H9 (cell line): ENCODE results near the gene NEMP1. TPM values are rescaled to one million over a fixed set of nuclear protein-coding genes. Genes with fewer than 3 reads are reported as not detected.

ENCODE experiments used
- DNase-seq: peaks from one replicate; pipeline ENCODE4 v3.0.0-alpha.2; 2017
- H2AFZ ChIP-seq: one replicate; pipeline ENCODE4 v1.6.1; 2013; ENCODE audit warnings: mild to moderate bottlenecking, low read length, control low read depth, moderate library complexity
- H2AK5ac ChIP-seq: 2 replicates; pipeline ENCODE4 v1.6.1; 2013; ENCODE audit warnings: low read length, control low read depth, mixed read lengths; ENCODE audit not compliant: insufficient read length
- H2BK120ac ChIP-seq: one replicate; pipeline ENCODE4 v1.6.1; 2013; ENCODE audit warnings: low read depth, mild to moderate bottlenecking, low read length, control low read depth, inconsistent platforms; ENCODE audit not compliant: poor library complexity, severe bottlenecking
- H2BK12ac ChIP-seq: 2 replicates; pipeline ENCODE4 v1.6.1; 2013; ENCODE audit warnings: low read length, control low read depth, mixed read lengths, low read depth; ENCODE audit not compliant: insufficient read length
- H2BK15ac ChIP-seq: 2 replicates; pipeline ENCODE4 v1.6.1; 2013; ENCODE audit warnings: low read depth, low read length, control low read depth
- H2BK20ac ChIP-seq: one replicate; pipeline ENCODE4 v1.6.1; 2013; ENCODE audit warnings: low read depth, mild to moderate bottlenecking, low read length, control low read depth, inconsistent platforms; ENCODE audit not compliant: poor library complexity, severe bottlenecking
- H2BK5ac ChIP-seq: 2 replicates; pipeline ENCODE4 v1.6.1; 2013; ENCODE audit warnings: low read length, control low read depth, mixed read lengths; ENCODE audit not compliant: insufficient read length
- H3K14ac ChIP-seq: 2 replicates; pipeline ENCODE4 v1.6.1; 2013; ENCODE audit warnings: low read length, control low read depth; ENCODE audit not compliant: insufficient read depth
- H3K18ac ChIP-seq: 2 replicates; pipeline ENCODE4 v1.6.1; 2013; ENCODE audit warnings: low read depth, mild to moderate bottlenecking, mixed read lengths, low read length, control low read depth; ENCODE audit not compliant: insufficient read length
- H3K23ac ChIP-seq: 2 replicates; pipeline ENCODE4 v1.6.1; 2013; ENCODE audit warnings: low read length, control low read depth, mixed read lengths, low read depth; ENCODE audit not compliant: insufficient read length
- H3K23me2 ChIP-seq: 2 replicates; pipeline ENCODE4 v1.6.1; 2013; ENCODE audit warnings: low read depth, mild to moderate bottlenecking, mixed read lengths, low read length, control low read depth; ENCODE audit not compliant: insufficient read length, poor library complexity, severe bottlenecking
- H3K27ac ChIP-seq: 2 replicates; pipeline ENCODE4 v1.5.1; 2013; ENCODE audit warnings: low read length, control low read depth, mixed read lengths, low read depth; ENCODE audit not compliant: insufficient read length
- H3K27me3 ChIP-seq: 2 replicates; pipeline ENCODE4 v1.6.1; 2013; ENCODE audit warnings: low read length, control low read depth, inconsistent platforms; ENCODE audit not compliant: insufficient read depth
- H3K4ac ChIP-seq: 2 replicates; pipeline ENCODE4 v1.6.1; 2013; ENCODE audit warnings: low read depth, mild to moderate bottlenecking, control low read depth, inconsistent platforms, low read length, moderate library complexity
- H3K4me1 ChIP-seq: 2 replicates; pipeline ENCODE4 v1.6.1; 2013; ENCODE audit warnings: low read length, control low read depth, inconsistent platforms; ENCODE audit not compliant: insufficient read depth
- H3K4me2 ChIP-seq: 2 replicates; pipeline ENCODE4 v1.6.1; 2013; ENCODE audit warnings: low read length, control low read depth, mixed read lengths; ENCODE audit not compliant: insufficient read length, insufficient read depth
- H3K56ac ChIP-seq: 2 replicates; pipeline ENCODE4 v1.6.1; 2013; ENCODE audit warnings: low read depth, mild to moderate bottlenecking, mixed read lengths, low read length, control low read depth; ENCODE audit not compliant: insufficient read length
- H3K79me1 ChIP-seq: 2 replicates; pipeline ENCODE4 v1.6.1; 2013; ENCODE audit warnings: low read depth, mild to moderate bottlenecking, moderate library complexity, low read length, control low read depth, inconsistent platforms; ENCODE audit not compliant: insufficient read depth, poor library complexity, severe bottlenecking
- H3K79me2 ChIP-seq: 2 replicates; pipeline ENCODE4 v1.6.1; 2013; ENCODE audit warnings: low read length, control low read depth, inconsistent platforms; ENCODE audit not compliant: insufficient read depth
- H3K9ac ChIP-seq: 2 replicates; pipeline ENCODE4 v1.6.1; 2013; ENCODE audit warnings: low read length, control low read depth, mixed read lengths; ENCODE audit not compliant: insufficient read length; ENCODE audit errors: extremely low read depth
- H3K9me3 ChIP-seq: one replicate; pipeline ENCODE4 v1.6.1; 2013; ENCODE audit warnings: low read depth, low read length, inconsistent platforms; ENCODE audit not compliant: control insufficient read depth
- H3T11ph ChIP-seq: one replicate; pipeline ENCODE4 v1.6.1; 2013; ENCODE audit warnings: mild to moderate bottlenecking, low read length, control low read depth, inconsistent platforms
- H4K20me1 ChIP-seq: one replicate; pipeline ENCODE4 v1.6.1; 2013; ENCODE audit not compliant: control insufficient read depth, insufficient read length, insufficient read depth
- H4K5ac ChIP-seq: 2 replicates; pipeline ENCODE4 v1.6.1; 2013; ENCODE audit warnings: low read depth, mild to moderate bottlenecking, mixed read lengths, low read length, control low read depth; ENCODE audit not compliant: insufficient read length
- H4K8ac ChIP-seq: replicated peaks from 2 replicates; pipeline ENCODE4 v1.6.1; 2013; ENCODE audit warnings: low read length, control low read depth, mixed read lengths, low read depth; ENCODE audit not compliant: insufficient read length
- H4K91ac ChIP-seq: 2 replicates; pipeline ENCODE4 v1.6.1; 2013; ENCODE audit warnings: low read depth, mild to moderate bottlenecking, moderate library complexity, mixed read lengths, low read length, control low read depth; ENCODE audit not compliant: insufficient read length
- H3K27ac Mint-ChIP-seq, 3 experiments: 2 replicates in 2 of 3; 3 replicates in 1 of 3; pipeline ENCODE4 v1.8.0; 2020 to 2021; ENCODE audit warnings: mixed read lengths in 3 of 3, mild to moderate bottlenecking in 1 of 3, moderate library complexity in 1 of 3
- H3K27me3 Mint-ChIP-seq: 2 replicates; pipeline ENCODE4 v1.8.0; 2021; ENCODE audit warnings: low read depth, mild to moderate bottlenecking, moderate library complexity, mixed read lengths
- H3K36me3 Mint-ChIP-seq, 3 experiments: 2 replicates in 2 of 3; 3 replicates in 1 of 3; pipeline ENCODE4 v1.8.0; 2020 to 2021; ENCODE audit warnings: low read depth in 3 of 3, mixed read lengths in 3 of 3; ENCODE audit not compliant: insufficient read depth in 1 of 3
- H3K4me1 Mint-ChIP-seq, 2 experiments: 2 replicates each; pipeline ENCODE4 v1.8.0; 2020; ENCODE audit warnings: mixed read lengths in 2 of 2
- H3K4me3 Mint-ChIP-seq, 2 experiments: 2 replicates in 1 of 2; 3 replicates in 1 of 2; pipeline ENCODE4 v1.8.0; 2020 to 2021; ENCODE audit warnings: mild to moderate bottlenecking in 2 of 2, mixed read lengths in 2 of 2, moderate library complexity in 1 of 2
- H3K9me3 Mint-ChIP-seq, 2 experiments: 2 replicates in 1 of 2; 3 replicates in 1 of 2; pipeline ENCODE4 v1.8.0; 2020; ENCODE audit warnings: mild to moderate bottlenecking in 2 of 2, mixed read lengths in 2 of 2, moderate library complexity in 1 of 2
- CTCF ChIP-seq: fragments of 200-600 bp; sonication (generic); conservative IDR thresholded peaks from 3 replicates; pipeline ENCODE4 v1.8.0; 2021; ENCODE audit warnings: antibody characterized with exemption, mild to moderate bottlenecking
- WGBS: extraction: QIAGEN DNeasy Blood & Tissue Kit; methylation state at CpG from one replicate; pipeline ENCODE4 v1.1.7; 2013; ENCODE audit warnings: missing lambda C conversion rate, low lambda C conversion rate, mixed read lengths; ENCODE audit not compliant: insufficient read length; ENCODE audit errors: extremely low coverage; 5-methylcytosine and 5-hydroxymethylcytosine counted together
- total RNA-seq: library from RNA; stranded (reverse); gene quantifications from 2 replicates; pipeline ENCODE4 v1.2.1, GENCODE V29; 2021

The NEMP1 gene
- total RNA-seq, 1 experiment from 2014 or later: 50.1 TPM

GRCh38 chr12:57092529-57092862, 13.9 kb upstream of the NEMP1 start:
- no peak overlapping the region for H2BK15ac ChIP-seq
- no peak for DNase-seq
- H2BK5ac ChIP-seq: no peak overlapping the region
- H3K27ac Mint-ChIP-seq: peak overlapping the region in 2 of 3 experiments; percentile 83 to 89; a peak in 4 of 7 replicates
- H3K9ac ChIP-seq: no peak overlapping the region
- H2AK5ac ChIP-seq: no peak overlapping the region
- H2BK20ac ChIP-seq: no peak overlapping the region
- H4K20me1 ChIP-seq: no peaks in the 10 kb centered on the region
- H3K4ac ChIP-seq: no peak overlapping the region
- H2BK120ac ChIP-seq: no peak overlapping the region
- peaks cover 15 to 69% (median 57%) of the 10 kb centered on the region in 3 experiments for H3K36me3 Mint-ChIP-seq
- H3K18ac ChIP-seq: no peak overlapping the region
- no peaks in the 10 kb centered on the region for H3K79me1 ChIP-seq
- H2BK12ac ChIP-seq: no peak overlapping the region
- H3K23me2 ChIP-seq: no peaks in the 10 kb centered on the region
- no peaks in the 10 kb centered on the region for H3K27me3 ChIP-seq
- no peak overlapping the region for H4K8ac ChIP-seq
- H3K14ac ChIP-seq: no peak overlapping the region
- TF ChIP-seq CTCF: no peak
- no peak overlapping the region for H3T11ph ChIP-seq
- no peaks in the 10 kb centered on the region for H3K9me3 ChIP-seq
- H3K79me2 ChIP-seq: no peaks in the 10 kb centered on the region; the same call in 1 of the 2 replicates
- H4K91ac ChIP-seq: no peak overlapping the region
- H3K4me1 ChIP-seq: no peaks in the 10 kb centered on the region; the same call in 1 of the 2 replicates
- H3K9me3 Mint-ChIP-seq: no peaks in the 10 kb centered on the region
- H3K4me1 Mint-ChIP-seq: peaks cover 51 to 57% of the 10 kb centered on the region in 2 experiments
- no peak overlapping the region for H3K4me2 ChIP-seq
- no peak overlapping the region for H3K23ac ChIP-seq
- H4K5ac ChIP-seq: no peak overlapping the region
- H3K56ac ChIP-seq: no peak overlapping the region
- H3K27me3 Mint-ChIP-seq: no peaks in the 10 kb centered on the region; the same call in 1 of the 2 replicates
- H3K27ac ChIP-seq: no peak overlapping the region
- no CpG with 5 or more reads among the region's 5 CpGs for WGBS
- peak overlapping the region in 1 of 2 experiments; percentile 40; a peak in 3 of 5 replicates for H3K4me3 Mint-ChIP-seq
- H2AFZ ChIP-seq: no peak overlapping the region
